Aorta (tissue), 5 donors: ENCODE data around the gene ACTR8. TPM values are rescaled to one million over a fixed set of nuclear protein-coding genes. Genes with fewer than 3 reads are reported as not detected.

Source experiments
- ATAC-seq: fragments of 200-7000 bp; cut with Tn5 transposase; one replicate; pipeline ENCODE4 v1.9.1; 2022; ENCODE audit warnings: moderate library complexity; ENCODE audit not compliant: low FRiP score
- DNase-seq, 2 donors: peaks; one replicate each; pipeline ENCODE4 v3.0.0-alpha.2; 2020
- H3K27ac ChIP-seq, 2 donors: one replicate each; pipeline ENCODE4 v1.5.1; 2013; ENCODE audit warnings: low read length in 2 of 2, mild to moderate bottlenecking in 2 of 2, moderate library complexity in 2 of 2, control low read depth in 1 of 2, inconsistent platforms in 1 of 2, low read depth in 1 of 2
- H3K27me3 ChIP-seq, 2 donors: one replicate each; pipeline ENCODE4 v1.6.1; 2013; ENCODE audit warnings: control low read depth in 1 of 2, low read length in 1 of 2, mild to moderate bottlenecking in 1 of 2, moderate library complexity in 1 of 2; ENCODE audit not compliant: insufficient read depth in 2 of 2, control insufficient read depth in 1 of 2
- H3K36me3 ChIP-seq, 2 donors: one replicate each; pipeline ENCODE4 v1.6.1; 2013; ENCODE audit warnings: control low read depth in 1 of 2, low read length in 1 of 2, mild to moderate bottlenecking in 1 of 2; ENCODE audit not compliant: insufficient read depth in 2 of 2, control insufficient read depth in 1 of 2
- H3K4me1 ChIP-seq, 2 donors: one replicate each; pipeline ENCODE4 v1.6.1; 2013; ENCODE audit warnings: low read length in 2 of 2, control low read depth in 1 of 2, mild to moderate bottlenecking in 1 of 2, moderate library complexity in 1 of 2; ENCODE audit not compliant: insufficient read depth in 2 of 2, control insufficient read depth in 1 of 2
- H3K4me3 ChIP-seq, 2 donors: one replicate each; pipeline ENCODE4 v1.5.1; 2013; ENCODE audit warnings: low read length in 2 of 2, control low read depth in 1 of 2, mild to moderate bottlenecking in 1 of 2
- H3K9me3 ChIP-seq: one replicate; pipeline ENCODE4 v1.6.1; 2013; ENCODE audit warnings: mild to moderate bottlenecking, low read length; ENCODE audit not compliant: control insufficient read depth
- WGBS, 2 donors: extraction: QIAGEN DNeasy Blood & Tissue Kit; methylation state at CpG; one replicate each; pipeline ENCODE4 v1.1.7; 2013; 5-methylcytosine and 5-hydroxymethylcytosine counted together
- intact Hi-C, 2 donors: fragments of 100-400 bp; cut with DNase I; formaldehyde crosslinking; loops; one replicate each; pipeline versions ENCODE4 v1.14.2 to v1.15.0; 2022
- polyA plus RNA-seq, 2 donors: library from polyadenylated mRNA; stranded (reverse); fragments of 200-250 nt; gene quantifications; one replicate each; pipeline ENCODE4 v1.2.3, GENCODE V29; 2013
- total RNA-seq, 2 donors: library from RNA; stranded (reverse); fragmentation: NEBNext Ultra II Directional; extraction: Animal tissue kit (Norgen Biotek cat#: 25700); gene quantifications; one replicate each; pipeline ENCODE4 v1.2.1, GENCODE V29; 2021
- donor health status: healthy with polysubstance abuse.
- donor health status: Bipolar disorder and iron deficiency.
- donor health status: DM: no; HTN: no; CAD: no.
- donor health status: DM: no; HTN: no; CAD: no.
- donor health status: DM: yes; HTN: yes; CAD: no.

Gene ACTR8
- total and polyA plus RNA-seq, 4 donors, result 5.4 to 29.1 (median 16.5) TPM

DNA sequence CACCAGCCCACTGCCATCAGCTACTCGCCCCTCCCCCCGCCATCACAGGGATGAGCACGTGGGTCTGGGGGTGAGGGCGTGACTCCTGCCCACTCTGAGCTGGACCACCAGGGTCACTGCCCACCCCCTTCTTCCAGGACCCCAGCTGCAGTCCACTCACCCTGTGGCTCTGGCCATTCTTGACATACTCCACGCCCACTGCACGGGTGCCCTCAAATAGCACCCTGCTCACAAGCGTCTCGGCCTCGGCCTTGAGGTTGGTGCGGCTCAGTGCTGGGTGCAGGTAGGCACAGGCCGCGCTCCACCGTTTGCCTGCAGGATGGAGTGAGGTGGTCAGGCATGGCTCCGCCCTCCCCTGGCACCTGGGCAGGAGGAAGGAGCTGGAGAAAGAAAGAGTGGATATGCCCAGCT lies 59.6 kb downstream of the ACTR8 start:
- Histone ChIP-seq H3K4me3 (no peak overlapping the region), H3K36me3 (no peaks in the 10 kb centered on the region), H3K9me3 (no peaks in the 10 kb centered on the region), H3K27ac (no peak overlapping the region), H3K27me3 (no peaks in the 10 kb centered on the region), H3K4me1 (no peaks in the 10 kb centered on the region)
- no peak for ATAC-seq
- WGBS, 2 donors, result 84 to 90% methylated on average over 13 to 14 of the region's 14 CpGs
- peak in 1 of 2 donors; percentile 71 for DNase-seq
- intact Hi-C loops, result no loop called here

DNA sequence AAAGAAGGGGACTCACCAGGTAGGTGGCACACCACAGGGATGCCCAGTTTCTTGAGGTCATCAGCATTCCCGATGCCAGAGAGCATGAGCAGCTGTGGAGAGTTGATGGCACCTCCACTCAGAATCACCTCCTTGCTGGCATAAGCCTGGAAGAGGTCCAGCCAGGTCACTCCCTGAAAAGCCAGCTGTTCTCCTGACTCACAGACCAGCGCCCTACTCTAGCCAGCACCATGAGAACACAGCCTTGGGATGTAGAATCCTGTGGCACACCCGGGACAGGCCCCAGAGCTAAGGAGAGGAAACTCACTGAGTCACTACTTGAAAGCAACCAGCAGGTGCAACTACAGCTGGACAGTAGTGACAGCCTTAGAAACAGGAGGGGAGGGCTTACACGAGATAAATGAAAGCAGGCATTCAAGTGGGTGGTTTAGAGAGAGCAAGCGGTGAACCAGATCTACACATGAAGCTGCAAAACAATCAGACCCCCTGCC lies 60.3 kb downstream of the ACTR8 start:
- no peak for ATAC-seq
- intact Hi-C loops, result no loop called here
- Histone ChIP-seq H3K27ac (no peak overlapping the region), H3K27me3 (no peaks in the 10 kb centered on the region), H3K4me1 (no peaks in the 10 kb centered on the region), H3K4me3 (no peak overlapping the region), H3K36me3 (no peaks in the 10 kb centered on the region), H3K9me3 (no peaks in the 10 kb centered on the region)
- 73 to 78% methylated on average over 5 of the region's 5 CpGs for WGBS, 2 donors
- no peak for DNase-seq

DNA sequence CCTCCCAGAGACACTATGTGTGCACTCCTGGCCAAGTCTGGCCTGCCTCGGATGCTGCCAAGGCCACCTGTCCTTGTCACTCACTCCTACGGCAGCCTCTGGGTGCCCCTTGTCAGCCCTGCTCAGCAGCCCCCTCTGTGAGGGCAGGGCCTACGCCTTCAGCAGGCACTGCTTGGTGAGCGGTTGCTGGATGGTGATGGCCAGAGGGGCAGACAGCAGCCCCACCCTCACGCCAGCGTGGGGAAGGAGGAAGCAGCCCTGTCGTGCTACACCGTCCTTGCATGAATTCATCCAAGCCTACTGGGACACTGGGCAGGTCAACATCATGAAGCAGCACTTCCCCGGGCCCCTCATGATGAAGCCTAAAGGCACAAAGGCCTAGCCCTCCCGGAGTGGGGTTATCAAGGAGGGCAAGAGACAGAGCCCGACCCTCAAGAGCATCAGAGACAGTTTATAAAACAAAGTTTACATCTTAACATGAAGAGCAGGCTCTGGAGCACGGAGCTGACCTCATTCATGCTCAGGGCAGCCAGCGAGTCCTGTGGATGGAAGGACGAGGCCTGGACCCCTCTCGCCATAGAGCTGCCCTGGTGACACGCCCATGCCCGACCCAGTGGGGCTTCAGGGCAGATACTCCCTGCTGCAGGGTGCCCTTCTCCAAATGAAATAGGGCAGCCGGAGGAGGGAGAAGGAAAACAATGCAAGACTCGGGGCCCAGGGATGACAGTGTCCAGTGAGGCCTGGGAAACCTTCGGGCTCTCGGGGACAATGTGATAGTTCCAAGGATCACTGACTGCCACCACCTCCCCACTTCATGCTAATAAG lies 61.0 kb downstream of the ACTR8 start:
- no peaks in the 10 kb centered on the region for H3K9me3 ChIP-seq
- no peak overlapping the region for H3K4me3 ChIP-seq
- H3K36me3 ChIP-seq, result no peaks in the 10 kb centered on the region
- DNase-seq (peak in 1 of 2 donors; percentile 61), ATAC-seq (no peak)
- intact Hi-C loops, result no loop called here
- no peaks in the 10 kb centered on the region for H3K4me1 ChIP-seq
- H3K27me3 ChIP-seq, result no peaks in the 10 kb centered on the region
- H3K27ac ChIP-seq, result no peak overlapping the region
- WGBS, 2 donors, result 91 to 94% methylated on average over 21 of the region's 21 CpGs

DNA sequence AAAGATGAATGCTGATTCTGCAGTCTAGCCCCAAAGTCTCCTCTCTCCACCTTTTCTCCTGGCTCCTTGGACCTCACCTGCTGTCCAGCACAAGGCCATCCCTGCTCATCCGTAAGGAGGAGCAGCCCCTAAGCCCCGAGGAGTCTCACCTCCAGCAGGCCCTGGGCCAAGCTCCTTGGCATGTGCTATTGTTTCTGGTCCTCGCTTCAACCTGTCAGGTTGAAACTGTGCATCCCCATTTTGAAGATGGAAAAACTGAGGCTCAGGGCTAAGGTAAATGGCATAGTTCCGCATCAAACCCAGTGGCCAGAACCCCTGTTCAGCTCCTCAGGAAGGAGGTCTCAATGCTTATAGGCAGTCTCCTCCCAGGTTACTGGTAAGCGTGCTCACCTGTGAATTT lies 61.9 kb downstream of the ACTR8 start:
- DNase-seq, result peak in 1 of 2 donors; percentile 37

DNA sequence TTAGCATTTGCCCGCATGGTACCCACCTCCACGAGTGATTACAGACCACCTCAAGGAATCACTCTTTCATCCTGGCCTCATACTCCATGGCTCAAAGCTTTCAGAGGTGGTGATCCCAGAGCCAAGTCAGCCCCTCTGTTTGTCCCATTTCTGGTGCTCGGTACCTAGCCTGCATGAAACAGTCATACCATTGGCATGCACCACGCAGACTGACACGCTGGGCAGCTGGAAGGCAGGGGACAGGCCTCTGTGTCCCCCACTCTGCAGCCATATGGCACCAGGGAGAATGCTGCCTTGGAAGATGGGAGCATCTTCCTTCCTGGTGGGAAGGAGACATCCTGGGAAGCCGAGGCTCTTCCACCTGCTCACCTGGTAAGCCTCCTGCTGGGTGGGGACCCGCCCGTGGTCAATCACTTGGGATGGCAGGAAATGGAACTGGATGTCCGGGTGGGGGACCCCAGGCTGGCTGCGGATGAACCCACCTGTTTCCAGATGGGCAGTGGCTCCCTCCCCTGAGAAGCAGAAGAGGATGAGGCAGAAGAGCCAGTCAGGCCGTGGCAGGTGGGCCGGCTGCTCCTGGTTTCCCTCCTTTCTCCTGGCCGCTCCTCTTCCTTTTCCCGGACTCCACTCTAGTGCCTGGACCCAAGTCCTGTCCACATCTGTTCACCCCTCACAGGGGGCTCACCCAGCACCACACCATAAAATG lies 62.6 kb downstream of the ACTR8 start:
- H3K9me3 ChIP-seq, result no peaks in the 10 kb centered on the region
- ATAC-seq (no peak), DNase-seq (peak in 1 of 2 donors; percentile 57)
- H3K27ac ChIP-seq, result no peak overlapping the region
- H3K4me1 ChIP-seq, result no peaks in the 10 kb centered on the region
- WGBS, 2 donors, result 92 to 96% methylated on average over 13 to 14 of the region's 14 CpGs
- intact Hi-C loops, result no loop called here
- H3K27me3 ChIP-seq, result no peaks in the 10 kb centered on the region
- no peaks in the 10 kb centered on the region for H3K36me3 ChIP-seq
- no peak overlapping the region for H3K4me3 ChIP-seq

More for the DNA sequence above, 61.9 kb downstream of the ACTR8 start:
- H3K27ac ChIP-seq, result no peak overlapping the region
- ATAC-seq, result no peak
- no peaks in the 10 kb centered on the region for H3K36me3 ChIP-seq
- intact Hi-C loops, result no loop called here
- no peaks in the 10 kb centered on the region for H3K4me1 ChIP-seq
- H3K4me3 ChIP-seq, result no peak overlapping the region
- WGBS, 2 donors, result 93 to 94% methylated on average over 5 of the region's 5 CpGs
- no peaks in the 10 kb centered on the region for H3K9me3 ChIP-seq
- no peaks in the 10 kb centered on the region for H3K27me3 ChIP-seq

DNA sequence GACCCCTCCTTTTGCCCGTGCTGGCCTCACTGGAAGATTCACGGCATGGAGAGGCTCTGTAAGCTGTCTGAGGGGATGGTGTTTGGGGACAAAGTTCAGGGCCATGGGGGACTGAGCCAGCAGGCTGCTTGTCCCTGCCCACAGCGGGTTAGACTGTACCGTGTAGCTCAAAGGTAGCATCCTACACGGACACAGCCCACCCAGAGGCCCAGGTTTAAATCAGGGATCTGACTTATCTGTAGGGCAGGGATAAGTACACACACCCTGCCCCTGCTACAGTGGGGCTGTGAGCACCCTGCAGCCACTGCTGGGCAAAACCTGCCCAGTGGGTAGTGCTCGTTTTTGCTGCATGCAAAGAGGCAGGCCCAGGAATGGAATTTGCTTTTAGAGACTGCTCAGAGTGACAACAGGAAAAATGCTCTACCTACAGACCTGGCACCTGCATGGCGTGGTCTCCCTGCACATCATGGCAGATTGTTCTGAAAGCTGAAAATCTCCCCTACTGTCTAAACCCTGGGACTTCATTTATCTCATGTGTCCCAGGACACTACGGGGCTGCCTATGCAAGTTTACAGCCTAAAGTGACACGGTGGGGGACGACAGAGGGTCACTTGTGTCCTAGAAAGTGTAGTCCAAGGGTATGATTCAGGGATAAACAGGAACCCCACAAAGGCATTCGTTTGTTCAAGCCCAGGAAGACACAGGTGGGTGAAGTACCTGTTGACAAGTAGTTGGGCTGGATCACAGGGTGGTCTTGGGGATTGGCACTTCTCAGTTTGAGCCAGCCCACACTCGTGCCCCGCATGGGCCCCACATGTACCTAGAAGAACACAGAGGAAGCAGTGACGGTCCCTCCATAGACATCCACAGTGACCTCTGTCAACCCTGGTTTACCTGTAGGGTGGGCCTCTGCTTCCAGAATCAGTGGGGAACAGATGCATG lies 63.5 kb downstream of the ACTR8 start:
- DNase-seq, result peak in 1 of 2 donors; percentile 44
- no peaks in the 10 kb centered on the region for H3K36me3 ChIP-seq
- ATAC-seq, result no peak
- H3K4me1 ChIP-seq, result no peaks in the 10 kb centered on the region
- intact Hi-C loops, result no loop called here
- 91 to 95% methylated on average over 14 of the region's 14 CpGs for WGBS, 2 donors
- no peaks in the 10 kb centered on the region for H3K27me3 ChIP-seq
- H3K9me3 ChIP-seq, result no peaks in the 10 kb centered on the region
- H3K4me3 ChIP-seq, result no peak overlapping the region
- H3K27ac ChIP-seq, result no peak overlapping the region

DNA sequence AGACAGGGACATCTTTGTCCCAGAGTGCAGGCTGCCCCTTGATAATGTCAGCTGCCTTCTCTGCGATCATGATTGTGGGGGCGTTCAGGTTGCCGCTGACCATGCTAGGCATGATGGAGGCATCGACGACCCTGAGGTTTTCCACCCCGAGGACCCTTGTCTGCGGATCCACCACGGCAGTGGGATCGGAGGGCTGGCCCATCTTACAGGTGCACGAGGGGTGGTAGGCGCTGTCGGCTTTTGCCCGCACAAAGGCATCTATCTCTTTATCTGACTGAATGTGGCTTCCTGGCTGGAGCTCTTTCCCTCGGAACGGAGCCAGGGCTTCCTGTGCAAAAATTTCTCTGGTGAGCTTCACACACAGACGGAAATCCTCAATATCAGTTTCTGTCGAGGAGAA lies 64.1 kb downstream of the ACTR8 start:
- no peaks in the 10 kb centered on the region for H3K36me3 ChIP-seq
- no peaks in the 10 kb centered on the region for H3K27me3 ChIP-seq
- no peaks in the 10 kb centered on the region for H3K9me3 ChIP-seq
- no peak for ATAC-seq
- H3K4me1 ChIP-seq, result no peaks in the 10 kb centered on the region
- peak in 1 of 2 donors; percentile 57 for DNase-seq
- 93 to 95% methylated on average over 17 of the region's 17 CpGs for WGBS, 2 donors
- no peak overlapping the region for H3K4me3 ChIP-seq
- intact Hi-C loops, result no loop called here
- no peak overlapping the region for H3K27ac ChIP-seq

DNA sequence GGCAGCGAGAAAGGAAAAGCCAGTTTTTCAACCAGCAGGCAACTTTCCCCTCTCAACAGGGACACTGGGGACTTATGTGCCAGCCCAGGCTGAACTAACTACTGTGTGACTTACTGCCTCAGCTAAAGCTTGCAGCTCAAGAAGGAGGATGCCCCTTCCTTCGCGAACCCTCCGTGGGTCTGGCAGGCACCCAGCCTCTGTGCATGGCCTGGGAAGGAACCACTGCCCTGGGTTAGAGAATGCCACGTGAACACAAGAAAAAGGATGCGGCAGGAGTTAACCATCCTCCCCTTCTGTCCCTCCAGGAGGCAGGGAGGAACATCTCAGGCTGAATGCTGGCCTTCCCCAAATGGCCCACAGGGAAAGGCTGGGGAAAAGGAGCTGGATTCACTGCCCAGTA lies 64.7 kb downstream of the ACTR8 start:
- Histone ChIP-seq H3K4me3 (no peak overlapping the region), H3K4me1 (no peaks in the 10 kb centered on the region), H3K27me3 (no peaks in the 10 kb centered on the region), H3K36me3 (no peaks in the 10 kb centered on the region), H3K27ac (no peak overlapping the region), H3K9me3 (no peaks in the 10 kb centered on the region)
- ATAC-seq, result no peak
- peak in 1 of 2 donors; percentile 57 for DNase-seq
- intact Hi-C loops, result no loop called here
- 80 to 91% methylated on average over 6 of the region's 6 CpGs for WGBS, 2 donors
